Measurements from ENCODE around the gene DTNBP1. TPM values are rescaled to one million over a fixed set of nuclear protein-coding genes. Genes with fewer than 3 reads are reported as not detected.

Gene DTNBP1
- total and polyA plus RNA-seq, 2 donors (not counting 3 experiments of a cell fraction or from before 2014, with no cell fraction given), result 24.3 to 28.9 TPM

DNA sequence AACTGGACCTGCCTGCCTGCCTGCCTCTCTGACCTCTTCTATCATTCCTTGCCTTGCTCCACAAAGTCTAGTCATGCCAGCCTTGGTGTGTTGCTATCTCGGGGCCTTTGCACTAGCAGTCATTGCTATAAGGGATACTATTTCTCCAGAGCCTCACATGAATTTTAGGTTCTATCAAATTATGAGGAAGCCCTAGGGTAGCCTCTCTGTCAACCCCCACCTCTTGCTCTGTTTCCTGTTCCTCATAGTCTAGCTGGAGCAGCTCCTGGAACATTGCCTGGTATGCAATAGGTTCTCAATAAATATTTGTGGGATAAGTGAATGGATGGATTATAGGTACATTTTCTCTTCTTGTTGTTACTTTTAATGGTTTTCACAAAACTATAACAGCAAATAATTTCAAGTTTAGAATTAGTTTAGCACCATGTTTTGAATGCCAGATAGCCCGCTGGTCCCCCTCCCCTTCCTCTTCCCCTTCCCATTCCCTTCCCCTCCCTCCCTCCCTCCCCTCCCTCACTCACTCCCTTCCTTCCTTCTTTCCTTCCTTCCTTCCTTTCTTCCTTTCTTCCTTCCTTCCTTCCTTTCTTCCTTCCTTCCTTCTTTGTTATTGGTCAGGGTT lies 46.9 kb upstream of the DTNBP1 start:
- Histone ChIP-seq H2AFZ (ENCODE audit: low read depth, low read length) (no peak overlapping the region), H3K9me3 (replicated peaks; ENCODE audit: control insufficient read depth, insufficient read depth, low read length) (no peaks in the 10 kb centered on the region), H3K27me3 (ENCODE audit: control insufficient read depth in 2 of 2, insufficient read depth in 2 of 2, low read length in 2 of 2) (peaks cover 0 to 2% of the 10 kb centered on the region in 2 experiments), H3K36me3 (ENCODE audit: control insufficient read depth in 2 of 2, extremely low read depth in 1 of 2, insufficient read depth in 2 of 2, low read length in 2 of 2) (no peaks in the 10 kb centered on the region), H3K4me2 (ENCODE audit: insufficient read depth, low read length) (no peak overlapping the region), H3K79me2 (ENCODE audit: control insufficient read depth, insufficient read depth, low read length) (no peaks in the 10 kb centered on the region), H3K9me1 (replicated peaks; ENCODE audit: control insufficient read depth, extremely low read depth, insufficient read depth, low read length) (no peaks in the 10 kb centered on the region), H3K9ac (replicated peaks; ENCODE audit: extremely low read depth, insufficient read depth, low read length) (no peak overlapping the region), H3K4me3 (replicated peaks in 1 of 3; ENCODE audit: insufficient read depth in 1 of 3, low read depth in 1 of 3, low read length in 3 of 3) (no peak overlapping the region), H3K27ac (ENCODE audit: insufficient read depth, low read depth, low read length) (no peak overlapping the region), H4K20me1 (replicated peaks; ENCODE audit: control insufficient read depth, extremely low read depth, insufficient read depth, low read length) (no peaks in the 10 kb centered on the region), H3K4me1 (ENCODE audit: control insufficient read depth, extremely low read depth, insufficient read depth, low read length) (no peaks in the 10 kb centered on the region)
- no peak for DNase-seq (ENCODE audit: low read depth, low spot score)
- no peak for TF ChIP-seq POLR2AphosphoS5 (IDR thresholded peaks at IDR 0.05; ENCODE audit: insufficient read depth, low read depth, low read length)
- no peak for FAIRE-seq
- no TSS peak for BruUV-seq (replicated peaks)
- intact Hi-C loops (cut with micrococcal nuclease) (no loop called here), dilution Hi-C loops (cut with MboI; ENCODE audit: extremely low pct_ligation_motif_present, low sequenced_read_pairs) (no loop called here)
- ChIA-PET CTCF (no interaction called here), POLR2A (no interaction called here)

DNA sequence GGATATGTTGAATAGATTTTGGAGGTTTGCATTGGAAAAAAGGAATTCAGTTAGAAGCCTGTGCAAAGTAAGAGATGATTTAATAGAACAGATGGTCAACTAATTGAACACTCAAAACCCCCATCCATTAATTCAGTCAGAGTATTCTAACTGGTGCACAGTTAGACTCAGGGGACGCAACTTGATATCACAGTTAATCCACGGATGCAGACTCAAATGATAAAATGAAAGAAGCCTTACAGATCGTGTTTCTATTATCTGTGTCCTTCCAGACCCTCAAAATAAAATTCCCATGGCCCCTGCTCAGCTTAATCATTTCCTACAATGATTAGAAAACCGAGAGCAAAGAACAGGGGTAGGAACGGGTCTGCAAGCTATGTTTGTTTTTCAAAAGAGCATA lies 45.4 kb upstream of the DTNBP1 start:
- Histone ChIP-seq H3K36me3 (ENCODE audit: control insufficient read depth in 2 of 2, extremely low read depth in 1 of 2, insufficient read depth in 2 of 2, low read length in 2 of 2) (no peaks in the 10 kb centered on the region), H2AFZ (ENCODE audit: low read depth, low read length) (no peak overlapping the region), H4K20me1 (replicated peaks; ENCODE audit: control insufficient read depth, extremely low read depth, insufficient read depth, low read length) (no peaks in the 10 kb centered on the region), H3K79me2 (ENCODE audit: control insufficient read depth, insufficient read depth, low read length) (no peaks in the 10 kb centered on the region), H3K4me3 (replicated peaks in 1 of 3; ENCODE audit: insufficient read depth in 1 of 3, low read depth in 1 of 3, low read length in 3 of 3) (no peak overlapping the region), H3K4me2 (ENCODE audit: insufficient read depth, low read length) (no peak overlapping the region), H3K4me1 (ENCODE audit: control insufficient read depth, extremely low read depth, insufficient read depth, low read length) (no peaks in the 10 kb centered on the region), H3K9me3 (replicated peaks; ENCODE audit: control insufficient read depth, insufficient read depth, low read length) (no peaks in the 10 kb centered on the region), H3K9ac (replicated peaks; ENCODE audit: extremely low read depth, insufficient read depth, low read length) (no peak overlapping the region), H3K9me1 (replicated peaks; ENCODE audit: control insufficient read depth, extremely low read depth, insufficient read depth, low read length) (no peaks in the 10 kb centered on the region), H3K27ac (ENCODE audit: insufficient read depth, low read depth, low read length) (no peak overlapping the region), H3K27me3 (ENCODE audit: control insufficient read depth in 2 of 2, insufficient read depth in 2 of 2, low read length in 2 of 2) (peaks cover 0 to 2% of the 10 kb centered on the region in 2 experiments)
- no TSS peak for BruUV-seq (replicated peaks)
- DNase-seq (ENCODE audit: low read depth, low spot score), result no peak
- POLR2A ChIA-PET, result no interaction called here
- TF ChIP-seq MYC (IDR thresholded peaks at IDR 0.05; ENCODE audit: low read depth, low read length) (no peak), JUN (IDR thresholded peaks at IDR 0.05; ENCODE audit: borderline replicate concordance, insufficient read depth, insufficient read length, low read depth) (no peak), POLR2AphosphoS5 (IDR thresholded peaks at IDR 0.05; ENCODE audit: insufficient read depth, low read depth, low read length) (no peak), POLR2A (IDR thresholded peaks at IDR 0.05; ENCODE audit: low read depth, low read length) (no peak), FOS (IDR thresholded peaks at IDR 0.05; ENCODE audit: borderline replicate concordance, insufficient read depth, low read length) (no peak), GATA2 (IDR thresholded peaks at IDR 0.05; ENCODE audit: insufficient read depth, insufficient read length, low read depth, low read length) (no peak), EZH2 (IDR thresholded peaks at IDR 0.05; ENCODE audit: borderline replicate concordance, low read depth, low read length, severe bottlenecking) (no peak)
- TF ChIP-seq, protein P1, sequence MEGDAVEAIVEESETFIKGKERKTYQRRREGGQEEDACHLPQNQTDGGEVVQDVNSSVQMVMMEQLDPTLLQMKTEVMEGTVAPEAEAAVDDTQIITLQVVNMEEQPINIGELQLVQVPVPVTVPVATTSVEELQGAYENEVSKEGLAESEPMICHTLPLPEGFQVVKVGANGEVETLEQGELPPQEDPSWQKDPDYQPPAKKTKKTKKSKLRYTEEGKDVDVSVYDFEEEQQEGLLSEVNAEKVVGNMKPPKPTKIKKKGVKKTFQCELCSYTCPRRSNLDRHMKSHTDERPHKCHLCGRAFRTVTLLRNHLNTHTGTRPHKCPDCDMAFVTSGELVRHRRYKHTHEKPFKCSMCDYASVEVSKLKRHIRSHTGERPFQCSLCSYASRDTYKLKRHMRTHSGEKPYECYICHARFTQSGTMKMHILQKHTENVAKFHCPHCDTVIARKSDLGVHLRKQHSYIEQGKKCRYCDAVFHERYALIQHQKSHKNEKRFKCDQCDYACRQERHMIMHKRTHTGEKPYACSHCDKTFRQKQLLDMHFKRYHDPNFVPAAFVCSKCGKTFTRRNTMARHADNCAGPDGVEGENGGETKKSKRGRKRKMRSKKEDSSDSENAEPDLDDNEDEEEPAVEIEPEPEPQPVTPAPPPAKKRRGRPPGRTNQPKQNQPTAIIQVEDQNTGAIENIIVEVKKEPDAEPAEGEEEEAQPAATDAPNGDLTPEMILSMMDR (IDR thresholded peaks at IDR 0.05; ENCODE audit: extremely low read depth in 1 of 2, insufficient read depth in 1 of 2, low read depth in 1 of 2, low read length in 2 of 2), result no peak
- TF ChIP-seq, protein P2, sequence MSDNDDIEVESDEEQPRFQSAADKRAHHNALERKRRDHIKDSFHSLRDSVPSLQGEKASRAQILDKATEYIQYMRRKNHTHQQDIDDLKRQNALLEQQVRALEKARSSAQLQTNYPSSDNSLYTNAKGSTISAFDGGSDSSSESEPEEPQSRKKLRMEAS (IDR thresholded peaks at IDR 0.05; ENCODE audit: insufficient read depth, insufficient read length), result no peak
- CTCF ChIA-PET, result interaction anchor here (0.8 to 1.3 kb wide), 2 partner anchors 10 to 476 kb away, joined by 3 to 4 read pairs; no protein-coding TSS in a partner anchor
- dilution Hi-C loops (cut with MboI; ENCODE audit: extremely low pct_ligation_motif_present, low sequenced_read_pairs) (no loop called here), intact Hi-C loops (cut with micrococcal nuclease) (no loop called here)
- FAIRE-seq, result no peak
